Gastroesophageal sphincter (tissue), 4 donors: ENCODE measurements around the gene ZNF267. TPM values are rescaled to one million over a fixed set of nuclear protein-coding genes. Genes with fewer than 3 reads are reported as not detected.
"Not testable (repeated sequence)": the region's sequence is repeated elsewhere in the genome, so short reads cannot be mapped to it uniquely, and the experiment has no call there.

Experiments
- ATAC-seq: fragments of 150-250 bp; one replicate; pipeline ENCODE4 v1.9.1; 2016; ENCODE audit warnings: mild to moderate bottlenecking, moderate library complexity
- H3K27ac ChIP-seq, 4 donors: fragments of 200-600 bp; sonication (generic) in 3 of 4; 1 replicate in 3 of 4; 2 replicates in 1 of 4; pipeline ENCODE4 v1.5.1; 2016 to 2019
- H3K27me3 ChIP-seq: fragments of 200-600 bp; sonication (generic); one replicate; pipeline ENCODE4 v1.5.1; 2019
- H3K36me3 ChIP-seq, 2 donors: fragments of 200-600 bp; sonication (generic); one replicate each; pipeline ENCODE4 v1.5.1; 2019; ENCODE audit warnings: control low read depth in 1 of 2
- H3K4me1 ChIP-seq, 3 donors: fragments of 200-600 bp; sonication (generic); 1 replicate in 2 of 3; 2 replicates in 1 of 3; pipeline ENCODE4 v1.5.1; 2016 to 2019; ENCODE audit warnings: control low read depth in 2 of 3
- H3K4me3 ChIP-seq, 2 donors: fragments of 200-600 bp; sonication (generic); one replicate each; pipeline ENCODE4 v1.5.1; 2019; ENCODE audit warnings: mild to moderate bottlenecking in 1 of 2, moderate library complexity in 1 of 2
- H3K9me3 ChIP-seq, 3 donors: fragments of 200-600 bp; sonication (generic); one replicate each; pipeline ENCODE4 v1.5.1; 2017 to 2019; ENCODE audit warnings: control low read depth in 2 of 3
- EP300 ChIP-seq: sonication (generic); formaldehyde crosslinking; IDR thresholded peaks from one replicate; pipeline ENCODE4 v1.6.1; 2017; ENCODE audit warnings: antibody characterized with exemption, mild to moderate bottlenecking
- POLR2A ChIP-seq, 2 donors: fragments of 450-650 bp; IDR thresholded peaks; one replicate each; pipeline ENCODE4 v1.6.1; 2017; ENCODE audit warnings: antibody characterized with exemption in 2 of 2, mild to moderate bottlenecking in 2 of 2, moderate library complexity in 1 of 2
- POLR2AphosphoS5 ChIP-seq: sonication (generic); formaldehyde crosslinking; IDR thresholded peaks from one replicate; pipeline ENCODE4 v1.6.1; 2017; ENCODE audit warnings: antibody characterized with exemption
- WGBS, 2 donors: methylation state at CpG; one replicate each; pipeline ENCODE4 v1.1.5; 2018; ENCODE audit warnings: low coverage in 1 of 2; 5-methylcytosine and 5-hydroxymethylcytosine counted together
- total RNA-seq, 4 donors: library from RNA; depleted of rRNA; stranded (reverse); fragments of >200 nt; gene quantifications; one replicate each; pipeline ENCODE4 v1.1.0, GENCODE V29; 2016
- TF ChIP-seq, protein P1 (sequence below), 4 experiments: fragments of 200-600 bp in 2 of 4; fragments of 450-650 bp in 2 of 4; sonication (generic) in 1 of 4; IDR thresholded peaks; one replicate each; pipeline ENCODE4 v1.5.1; 2017 to 2019; ENCODE audit warnings: antibody characterized with exemption in 4 of 4, mild to moderate bottlenecking in 2 of 4, moderate library complexity in 2 of 4

ZNF267 gene
- 10 to 100 TPM in 1 of 4 donors, 1 to 10 TPM in 3; 5.2 to 12.8 (median 8.0) TPM for total RNA-seq

DNA sequence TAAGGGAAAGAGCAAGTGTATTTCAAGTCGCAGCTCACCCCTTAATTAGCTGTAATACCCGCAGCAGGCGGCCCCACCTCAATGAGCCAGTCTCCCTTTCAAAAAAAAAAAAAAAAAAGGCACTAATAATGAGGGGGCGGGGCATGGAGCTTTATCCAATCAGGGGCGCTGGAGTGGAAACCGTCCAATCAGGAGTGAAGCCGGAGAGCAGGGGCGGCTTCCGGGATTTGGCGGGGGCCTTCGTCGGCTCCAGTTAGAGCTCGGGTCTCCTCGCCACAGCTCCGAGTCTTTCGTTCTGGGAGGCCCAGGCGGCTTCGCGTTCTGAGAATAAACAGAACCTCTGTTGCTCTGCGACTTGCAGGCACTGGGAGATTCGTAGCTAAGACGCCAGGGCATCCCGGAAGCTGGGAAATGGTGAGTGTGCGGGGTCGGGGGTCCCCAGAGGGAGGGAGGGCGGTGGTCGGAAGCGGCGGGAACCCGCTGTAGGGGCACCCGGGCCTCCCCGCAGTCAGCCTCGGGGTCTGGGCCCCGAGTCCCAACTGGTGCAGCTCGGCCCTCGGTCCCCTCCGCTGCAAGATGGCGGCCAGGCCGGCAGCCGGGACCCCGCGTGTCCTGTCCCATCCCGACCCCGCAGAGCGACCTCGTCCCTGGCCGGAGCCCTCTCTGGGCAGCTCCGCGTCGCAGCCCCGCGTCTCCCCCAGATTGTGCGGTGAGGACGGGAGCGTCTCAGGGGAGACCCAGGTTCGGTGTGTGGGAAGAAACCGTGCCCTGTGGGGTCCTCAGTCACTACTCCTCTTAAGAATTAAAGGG, at the start of gene ZNF267:
Gene ZNF267, plus strand, starts transcription at position 252 of the 810 bp plus-strand sequence. Its CDS starts 160 bp downstream, at position 412.
- Histone ChIP-seq H3K4me1 (peaks cover 0 to 53% (median 34%) of the 10 kb centered on the region in 3 donors), H3K27me3 (no peaks in the 10 kb centered on the region), H3K36me3 (peaks cover 0 to 4% of the 10 kb centered on the region in 2 donors), H3K27ac (peak within 1 kb of the TSS; percentile 75 to 94 (median 91)), H3K4me3 (peak within 1 kb of the TSS; percentile 67 to 73), H3K9me3 (no peaks in the 10 kb centered on the region)
- ATAC-seq: peak; percentile 96
- 0% methylated on average over 16 to 19 of the region's 57 CpGs for WGBS, 2 donors
- TF ChIP-seq POLR2A (IDR thresholded peaks at IDR 0.05): peak; percentile 60 to 80
- peak; percentile 87 for TF ChIP-seq POLR2AphosphoS5
- TF ChIP-seq, protein P1, sequence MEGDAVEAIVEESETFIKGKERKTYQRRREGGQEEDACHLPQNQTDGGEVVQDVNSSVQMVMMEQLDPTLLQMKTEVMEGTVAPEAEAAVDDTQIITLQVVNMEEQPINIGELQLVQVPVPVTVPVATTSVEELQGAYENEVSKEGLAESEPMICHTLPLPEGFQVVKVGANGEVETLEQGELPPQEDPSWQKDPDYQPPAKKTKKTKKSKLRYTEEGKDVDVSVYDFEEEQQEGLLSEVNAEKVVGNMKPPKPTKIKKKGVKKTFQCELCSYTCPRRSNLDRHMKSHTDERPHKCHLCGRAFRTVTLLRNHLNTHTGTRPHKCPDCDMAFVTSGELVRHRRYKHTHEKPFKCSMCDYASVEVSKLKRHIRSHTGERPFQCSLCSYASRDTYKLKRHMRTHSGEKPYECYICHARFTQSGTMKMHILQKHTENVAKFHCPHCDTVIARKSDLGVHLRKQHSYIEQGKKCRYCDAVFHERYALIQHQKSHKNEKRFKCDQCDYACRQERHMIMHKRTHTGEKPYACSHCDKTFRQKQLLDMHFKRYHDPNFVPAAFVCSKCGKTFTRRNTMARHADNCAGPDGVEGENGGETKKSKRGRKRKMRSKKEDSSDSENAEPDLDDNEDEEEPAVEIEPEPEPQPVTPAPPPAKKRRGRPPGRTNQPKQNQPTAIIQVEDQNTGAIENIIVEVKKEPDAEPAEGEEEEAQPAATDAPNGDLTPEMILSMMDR (IDR thresholded peaks at IDR 0.05): no peak
- no peak for TF ChIP-seq EP300

DNA sequence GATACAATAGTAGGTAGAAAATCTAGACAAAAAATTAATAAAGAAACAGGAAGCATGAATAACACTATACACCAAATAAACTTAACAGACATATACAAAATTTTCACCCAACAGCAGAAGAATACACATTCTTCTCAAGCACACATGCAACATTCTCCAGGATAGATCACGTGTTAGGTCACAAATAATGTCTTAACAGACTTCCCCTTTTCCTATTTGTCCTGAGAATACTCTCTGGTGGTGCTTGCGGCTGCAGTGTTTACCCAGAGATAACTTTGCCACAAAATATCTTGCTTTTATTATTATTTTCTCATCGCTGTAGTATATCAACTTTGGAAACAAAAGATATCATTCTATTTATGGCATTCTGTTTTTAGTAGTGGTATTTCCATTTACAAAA, 40.6 kb upstream of the ZNF267 start:
- no peaks in the 10 kb centered on the region for H3K36me3 ChIP-seq
- no peak for ATAC-seq
- TF ChIP-seq POLR2A (IDR thresholded peaks at IDR 0.05): no peak
- TF ChIP-seq POLR2AphosphoS5: no peak
- no peak for TF ChIP-seq EP300
- TF ChIP-seq, protein P1 (IDR thresholded peaks at IDR 0.05): no peak
- no peaks in the 10 kb centered on the region for H3K27me3 ChIP-seq
- 48 to 55% methylated on average over 3 of the region's 3 CpGs for WGBS, 2 donors
- H3K9me3 ChIP-seq: peaks cover 0 to 17% (median 0%) of the 10 kb centered on the region in 3 donors
- H3K27ac ChIP-seq: no peak overlapping the region
- H3K4me1 ChIP-seq: no peaks in the 10 kb centered on the region
- H3K4me3 ChIP-seq: no peak overlapping the region

DNA sequence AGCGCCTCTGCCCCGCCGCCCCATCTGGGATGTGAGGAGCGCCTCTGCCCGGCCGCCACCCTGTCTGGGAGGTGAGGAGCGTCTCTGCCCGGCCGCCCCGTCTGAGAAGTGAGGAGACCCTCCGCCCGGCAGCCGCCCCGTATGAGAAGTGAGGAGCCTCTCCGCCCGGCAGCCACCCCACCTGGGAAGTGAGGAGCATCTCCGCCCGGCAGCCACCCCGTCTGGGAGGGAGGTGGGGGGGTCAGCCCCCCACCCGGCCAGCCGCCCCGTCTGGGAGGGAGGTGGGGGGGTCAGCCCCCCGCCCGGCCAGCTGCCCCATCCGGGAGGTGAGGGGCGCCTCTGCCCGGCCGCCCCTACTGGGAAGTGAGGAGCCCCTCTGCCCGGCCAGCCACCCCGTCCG, 37.2 kb upstream of the ZNF267 start:
- H3K36me3 ChIP-seq, H3K27me3 ChIP-seq, H3K27ac ChIP-seq, H3K4me1 ChIP-seq, ATAC-seq, H3K4me3 ChIP-seq: not testable (repeated sequence)
- H3K9me3 ChIP-seq: peaks cover 0 to 31% (median 0%) of the 10 kb centered on the region in 3 donors
- no CpG with 5 or more reads among the region's 31 CpGs for WGBS, 2 donors

DNA sequence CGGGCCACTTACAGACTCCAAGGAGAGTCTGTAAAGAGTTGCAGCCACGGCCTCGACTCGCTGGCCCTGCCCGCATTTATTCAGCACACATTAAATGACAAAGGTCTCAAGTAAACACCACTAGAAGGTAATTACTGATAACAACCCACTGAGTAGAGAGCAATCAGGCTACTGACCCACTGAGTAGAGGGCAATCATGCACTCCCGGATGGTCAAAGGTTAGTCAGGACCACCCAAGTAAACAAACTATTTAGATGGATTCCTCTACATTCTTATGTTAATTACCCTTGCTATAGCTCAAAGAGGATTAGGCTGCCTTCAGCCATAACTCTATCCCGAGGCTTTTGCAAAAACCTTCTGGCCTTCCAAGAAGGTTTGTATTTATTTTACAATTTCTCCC, 30.7 kb upstream of the ZNF267 start:
- no peaks in the 10 kb centered on the region for H3K36me3 ChIP-seq
- H3K27ac ChIP-seq: no peak overlapping the region
- no peak for TF ChIP-seq EP300
- TF ChIP-seq POLR2AphosphoS5: no peak
- no peak overlapping the region for H3K4me3 ChIP-seq
- peaks cover 0 to 51% (median 0%) of the 10 kb centered on the region in 3 donors for H3K9me3 ChIP-seq
- no peak for ATAC-seq
- no peaks in the 10 kb centered on the region for H3K27me3 ChIP-seq
- 58 to 69% methylated on average over 2 to 5 of the region's 7 CpGs for WGBS, 2 donors
- no peaks in the 10 kb centered on the region for H3K4me1 ChIP-seq

DNA sequence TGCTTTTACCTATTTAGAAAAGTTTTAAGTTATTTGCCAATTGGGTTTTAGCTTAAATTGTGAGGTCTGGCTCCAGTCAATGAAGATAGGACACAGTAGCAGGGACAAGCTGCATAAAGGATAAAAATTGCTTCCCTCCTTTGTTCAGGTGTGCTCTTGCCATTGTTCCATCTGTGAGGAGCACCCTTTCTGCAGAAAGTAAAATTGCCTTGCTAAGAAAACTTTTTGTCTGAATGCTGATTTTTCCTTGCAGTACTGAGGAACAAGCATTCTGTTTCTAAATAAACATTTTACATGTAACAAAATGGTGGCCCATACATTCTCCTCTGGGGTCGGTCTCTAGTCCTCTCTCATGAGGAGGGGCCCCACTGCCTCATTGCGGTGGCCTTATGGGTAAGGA, 25.0 kb upstream of the ZNF267 start:
- not testable (repeated sequence) for H3K27ac ChIP-seq, H3K36me3 ChIP-seq, H3K27me3 ChIP-seq, H3K4me1 ChIP-seq, ATAC-seq, H3K4me3 ChIP-seq
- H3K9me3 ChIP-seq: peaks cover 0 to 37% (median 0%) of the 10 kb centered on the region in 3 donors
- WGBS, 2 donors: 60 to 75% methylated on average over 1 to 2 of the region's 2 CpGs

DNA sequence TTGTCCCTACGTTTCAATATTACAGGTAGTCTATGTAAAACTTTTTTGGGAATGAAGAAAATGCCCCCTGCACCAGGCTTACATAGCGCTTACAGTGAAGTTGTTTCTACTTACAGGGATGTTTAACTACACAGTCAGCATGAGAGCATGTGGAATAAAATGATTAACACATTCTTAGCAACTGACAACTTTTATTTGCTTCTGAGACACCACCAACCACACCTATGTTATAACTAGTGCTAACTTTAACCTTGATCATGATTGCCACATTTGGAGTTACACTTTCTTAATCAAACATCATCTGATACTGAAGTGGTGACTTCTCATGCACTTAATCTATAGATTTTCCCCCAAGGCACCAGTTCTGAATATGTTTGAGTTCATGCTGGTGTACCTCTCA, 20.3 kb upstream of the ZNF267 start:
- Histone ChIP-seq H3K4me3 (no peak overlapping the region), H3K9me3 (peaks cover 0 to 14% (median 0%) of the 10 kb centered on the region in 3 donors), H3K4me1 (no peaks in the 10 kb centered on the region), H3K36me3 (no peaks in the 10 kb centered on the region), H3K27ac (no peak overlapping the region), H3K27me3 (peaks cover 10% of the 10 kb centered on the region)
- 49 to 52% methylated on average over 2 of the region's 2 CpGs for WGBS, 2 donors
- no peak for TF ChIP-seq EP300
- TF ChIP-seq, protein P1 (IDR thresholded peaks at IDR 0.05): no peak
- no peak for TF ChIP-seq POLR2A (IDR thresholded peaks at IDR 0.05)
- TF ChIP-seq POLR2AphosphoS5: no peak
- ATAC-seq: no peak
